GM18873 (cell line): Measurements from ENCODE around the gene DMPK.
"Not testable (repeated sequence)": the region's sequence is repeated elsewhere in the genome, so short reads cannot be mapped to it uniquely, and the experiment has no call there.

Source experiments
- ATAC-seq: cut with Tn5 transposase; IDR thresholded peaks from one replicate; pipeline ENCODE4 v1.9.1; 2021; ENCODE audit warnings: mild to moderate bottlenecking, moderate library complexity, moderate number of reproducible peaks; ENCODE audit not compliant: unreplicated experiment, low FRiP score

Gene DMPK

DNA sequence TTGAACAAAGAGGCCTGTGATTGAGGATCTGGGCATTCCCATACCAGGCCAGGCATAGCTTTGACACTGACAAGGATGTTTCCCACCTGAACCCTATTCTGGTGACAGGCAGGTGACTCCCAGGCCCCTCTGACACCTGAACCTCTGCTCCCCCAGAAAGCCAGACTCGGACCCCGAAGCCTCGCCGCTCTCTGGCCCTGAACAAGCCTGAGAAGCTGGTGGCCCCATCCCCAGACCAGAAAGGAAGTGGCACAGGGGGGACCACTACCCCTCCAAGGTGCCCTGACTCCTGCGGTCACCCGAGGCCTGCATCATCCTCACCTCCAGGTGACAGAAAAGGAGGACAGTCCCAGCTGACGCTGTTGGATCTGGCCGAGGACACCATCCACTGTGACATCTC lies 28.0 kb downstream of the DMPK start:
- no peak for ATAC-seq

DNA sequence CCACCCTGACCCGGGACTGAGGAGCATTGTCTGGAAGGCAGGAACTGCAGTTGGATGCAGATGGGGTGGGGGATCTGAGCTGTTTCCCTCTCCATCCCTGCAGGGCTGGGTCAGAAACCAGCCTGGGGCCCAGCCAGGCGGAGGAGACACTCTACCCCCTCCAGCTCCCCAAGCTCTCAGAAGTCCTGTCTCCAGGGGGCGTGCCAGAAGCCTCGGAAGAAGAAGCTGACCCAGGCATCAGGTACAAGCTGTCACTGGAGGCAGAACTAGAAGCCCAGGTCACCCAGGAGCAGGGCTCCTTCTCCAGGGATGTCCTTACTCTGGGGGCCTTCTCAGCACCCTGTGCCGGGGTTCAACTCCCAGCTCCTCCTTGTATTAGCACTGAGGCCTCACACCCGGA lies 28.7 kb downstream of the DMPK start:
- ATAC-seq = no peak

DNA sequence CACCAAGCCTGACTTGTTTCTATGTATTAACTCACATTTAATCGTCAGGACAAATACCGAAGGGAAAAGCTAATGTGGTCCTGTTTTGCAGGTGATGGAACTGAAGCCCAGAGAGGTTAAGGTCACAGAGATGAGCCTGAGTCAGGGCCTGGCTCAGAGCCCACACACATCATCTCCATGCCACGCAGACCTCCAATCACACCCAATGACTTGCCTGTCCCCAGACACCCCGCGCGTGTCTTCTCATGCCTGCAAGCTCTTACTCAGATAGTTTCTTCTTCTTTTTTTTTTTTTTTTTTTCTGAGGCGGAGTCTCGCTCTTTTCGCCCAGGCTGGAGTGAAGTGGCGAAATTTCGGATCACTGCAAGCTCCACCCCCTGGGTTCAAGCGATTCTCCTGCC lies 29.7 kb downstream of the DMPK start:
- no peak for ATAC-seq

DNA sequence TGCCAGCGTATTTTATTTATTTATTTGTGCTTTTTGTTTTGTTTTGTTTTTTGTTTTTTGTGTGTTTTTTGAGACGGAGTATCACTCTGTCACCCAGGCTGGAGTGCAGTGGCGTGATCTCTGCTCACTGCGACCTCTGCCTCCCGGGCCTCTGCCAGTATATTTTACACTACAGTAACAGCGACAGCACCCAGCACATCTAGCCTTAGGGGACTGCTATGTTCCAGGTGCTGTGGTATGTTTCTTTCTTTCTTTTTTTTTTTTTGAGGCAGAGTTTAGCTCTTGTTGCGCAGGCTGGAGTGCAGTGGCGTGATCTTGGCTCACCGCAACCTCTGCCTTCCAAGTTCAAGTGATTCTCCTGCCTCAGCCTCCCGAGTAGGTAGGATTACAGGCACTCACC lies 30.8 kb downstream of the DMPK start:
- not testable (repeated sequence) for ATAC-seq

DNA sequence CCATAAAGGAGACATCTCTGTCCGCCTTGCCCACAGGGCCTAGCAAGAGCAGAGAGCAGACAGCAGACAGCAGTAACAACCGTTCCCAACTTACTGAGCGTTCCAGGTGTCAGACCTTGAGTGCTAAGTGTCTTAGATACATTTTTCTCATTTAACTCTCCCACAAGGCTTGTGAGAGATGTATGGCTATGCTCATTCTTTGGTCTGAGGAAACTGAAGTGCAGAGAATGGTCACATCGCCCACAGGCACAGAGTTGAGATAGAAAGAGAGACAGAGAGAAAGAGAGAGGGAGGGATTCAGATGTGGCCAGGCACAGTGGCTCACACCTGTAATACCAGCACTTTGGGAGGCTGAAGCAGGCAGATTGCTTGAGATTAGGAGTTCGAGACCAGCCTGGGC lies 34.8 kb downstream of the DMPK start:
- no peak for ATAC-seq

DNA sequence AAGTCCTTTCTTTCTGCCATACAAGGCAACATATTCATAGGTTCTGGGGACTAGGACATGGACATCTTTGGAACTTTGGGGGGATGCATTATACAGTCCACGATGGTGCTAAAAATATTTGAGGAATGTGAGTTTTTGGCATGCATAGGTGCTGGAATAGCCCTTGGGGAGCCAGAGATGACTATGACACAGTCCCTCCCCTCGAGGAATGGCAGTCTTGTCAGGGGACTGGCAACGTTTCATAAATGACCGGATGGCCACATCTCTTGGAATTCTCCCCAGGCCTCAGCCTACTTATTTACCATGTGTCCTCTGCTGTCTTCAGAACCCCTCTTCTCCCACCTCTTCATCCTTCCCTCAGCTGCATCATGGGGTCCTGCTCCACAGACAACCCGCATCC lies 35.4 kb downstream of the DMPK start:
- ATAC-seq = no peak

DNA sequence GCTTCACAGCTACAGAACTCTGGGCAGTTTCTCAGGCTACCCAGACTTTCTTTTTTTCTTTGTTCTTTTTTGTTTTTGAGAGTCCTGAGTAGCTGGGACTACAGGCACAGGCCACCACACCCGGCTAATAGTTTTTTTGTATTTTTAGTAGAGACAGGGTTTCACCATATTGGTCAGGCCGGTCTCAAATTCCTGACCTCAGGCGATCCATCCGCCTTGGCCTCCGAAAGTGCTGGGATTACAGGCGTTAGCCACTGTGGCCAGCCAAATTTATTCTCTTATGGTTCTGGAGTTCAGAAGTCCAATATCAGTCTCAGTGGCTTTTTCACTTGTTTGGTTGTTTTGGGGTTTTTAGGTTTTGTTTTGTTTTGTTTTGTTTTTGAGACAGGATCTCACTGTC lies 36.7 kb downstream of the DMPK start:
- ATAC-seq = no peak

DNA sequence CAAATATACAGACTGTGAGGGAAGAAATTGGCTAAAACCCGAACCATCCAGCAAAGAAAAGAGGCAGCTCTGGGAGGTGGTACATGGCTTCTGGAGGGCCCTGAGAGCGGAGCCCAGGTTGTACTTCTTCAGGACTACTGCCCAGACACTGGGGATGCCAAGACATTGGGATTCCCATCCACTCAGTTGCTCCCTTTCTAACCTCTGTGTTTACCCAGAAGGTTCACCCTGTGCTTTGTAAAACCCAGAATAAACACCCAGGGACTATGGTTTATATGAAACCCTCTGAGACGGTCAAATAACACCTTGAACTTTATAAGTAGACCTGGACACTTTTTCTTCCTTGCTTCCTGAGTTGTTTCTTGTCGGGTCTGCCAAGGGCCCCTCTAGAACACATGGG lies 39.3 kb downstream of the DMPK start:
- no peak for ATAC-seq

DNA sequence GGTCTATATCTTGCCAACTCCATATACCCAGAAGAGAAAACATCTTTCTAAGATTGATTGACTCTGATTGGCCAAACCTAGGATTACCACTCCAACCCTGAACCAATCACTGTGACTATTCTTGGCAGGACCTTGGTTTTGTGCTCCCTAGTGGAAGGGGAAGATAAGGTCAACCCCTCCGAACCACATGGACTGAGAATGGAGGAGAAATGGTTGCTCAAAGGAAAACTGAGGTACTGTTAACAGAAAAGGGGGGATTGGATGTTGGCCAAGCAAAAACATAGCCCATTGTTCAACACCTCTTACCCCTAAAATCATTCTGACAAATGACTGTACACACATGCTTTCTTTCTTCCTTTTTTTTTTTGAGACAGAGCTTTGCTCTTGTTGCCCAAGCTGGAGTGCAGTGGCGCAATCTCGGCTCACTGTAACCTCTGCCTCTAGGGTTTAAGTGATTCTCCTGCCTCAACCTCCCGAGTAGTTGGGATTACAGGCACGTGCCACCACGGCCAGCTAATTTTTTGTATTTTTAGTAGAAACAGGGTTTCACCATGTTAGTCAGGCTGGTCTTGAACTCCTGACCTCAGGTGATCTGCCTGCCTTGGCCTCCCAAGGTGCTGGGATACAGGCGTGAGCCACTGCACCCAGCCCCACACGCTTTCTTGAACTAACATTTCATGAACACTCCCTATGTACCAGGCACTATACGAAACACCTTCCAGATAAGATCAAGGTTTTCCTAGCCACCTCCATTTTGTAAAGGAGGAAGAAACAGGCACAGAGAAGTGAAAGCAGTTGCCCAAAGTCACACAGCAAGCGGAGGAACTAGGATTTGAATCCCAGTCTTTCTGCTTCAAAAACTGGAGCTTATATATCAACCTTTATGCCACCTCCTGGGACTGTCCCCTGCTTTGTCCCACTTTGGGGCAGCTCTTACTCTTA lies 42.5 kb downstream of the DMPK start:
- ATAC-seq = no peak

DNA sequence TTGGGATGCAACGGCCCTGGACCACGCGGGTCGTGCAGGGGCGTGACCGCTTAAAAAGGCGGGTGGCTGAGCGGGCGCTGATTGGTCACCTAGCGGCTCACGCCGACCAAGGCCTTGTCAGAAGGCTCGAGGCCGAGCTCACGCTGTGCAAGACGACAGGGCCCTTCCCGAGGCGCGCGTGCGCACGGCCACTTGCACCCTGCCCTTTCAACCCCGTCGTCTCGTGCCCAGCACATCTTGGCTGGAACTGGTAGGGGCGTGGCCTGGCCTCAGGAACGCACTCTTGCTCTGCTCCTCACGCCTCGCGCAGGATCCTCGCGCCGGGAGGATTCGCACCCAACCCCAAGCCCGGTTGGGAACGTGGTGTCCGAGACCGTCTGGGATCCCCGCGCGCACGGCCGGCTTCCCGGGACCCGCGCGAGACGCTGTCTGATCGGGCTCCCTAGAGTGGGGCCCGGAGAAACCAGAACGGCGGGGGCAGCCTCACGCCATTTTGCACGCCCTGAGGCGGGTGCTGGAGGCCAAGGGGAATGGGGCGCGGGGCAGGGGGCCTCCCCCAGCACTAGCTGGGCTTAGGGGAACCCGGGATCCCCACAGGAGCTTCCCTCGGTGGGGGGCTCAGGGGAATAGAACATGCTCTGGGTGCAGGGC lies 49.0 kb downstream of the DMPK start, which contains the start of gene MEIOSIN:
Gene MEIOSIN, plus strand, starts transcription at position 280 of the 651 bp plus-strand sequence. CDS start 1,938 bp downstream, outside the sequence.
- no peak for ATAC-seq

DNA sequence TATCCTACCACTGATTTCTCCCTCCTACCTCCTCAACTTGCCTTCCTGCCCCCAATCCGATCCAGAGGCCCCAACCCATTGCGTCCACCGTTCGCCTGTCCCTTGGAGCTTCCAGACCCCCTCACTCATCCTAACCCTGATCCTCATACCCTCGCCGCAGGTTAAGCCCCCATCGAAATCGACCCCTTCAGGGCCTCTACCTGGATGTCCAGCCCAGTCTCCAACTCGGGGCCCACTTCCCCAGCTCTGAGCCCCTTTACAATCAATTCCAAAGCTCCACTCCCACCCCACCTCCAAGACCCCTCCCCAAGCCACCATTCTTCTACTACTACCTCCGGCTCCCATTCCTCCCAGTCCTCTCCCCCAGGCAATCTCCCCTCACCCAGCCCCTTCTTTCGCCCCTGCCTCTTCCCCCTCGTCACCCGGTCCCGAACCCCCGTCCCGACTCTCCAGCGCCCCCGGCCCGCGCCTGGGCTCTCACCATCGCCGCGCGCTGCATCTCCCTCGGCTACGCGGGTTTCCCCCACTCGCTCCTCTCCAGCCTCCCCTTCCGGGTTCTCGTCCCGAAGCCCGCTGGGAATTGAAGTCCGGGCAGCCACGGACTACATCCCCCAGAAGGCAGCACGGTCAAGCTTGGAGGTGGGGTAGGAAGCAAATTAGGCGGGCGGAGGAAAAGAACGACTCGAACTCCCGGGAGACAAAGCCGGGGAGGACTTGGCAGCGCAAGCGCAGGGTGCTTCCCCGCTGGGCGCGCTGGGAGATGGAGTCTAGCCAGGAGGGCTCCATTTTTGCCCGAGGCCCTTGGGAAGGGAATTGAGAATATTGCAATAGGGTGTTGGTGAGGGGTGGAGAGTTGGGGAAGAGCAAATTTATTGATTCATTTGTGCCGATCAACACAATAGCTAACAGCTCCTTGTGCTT lies 51.7 kb downstream of the DMPK start, which contains the start of gene FBXO46:
Gene FBXO46, minus strand, starts transcription at position 529 of the 921 bp plus-strand sequence. CDS start 17,401 bp downstream, outside the sequence.
- ATAC-seq = peak; percentile 80

DNA sequence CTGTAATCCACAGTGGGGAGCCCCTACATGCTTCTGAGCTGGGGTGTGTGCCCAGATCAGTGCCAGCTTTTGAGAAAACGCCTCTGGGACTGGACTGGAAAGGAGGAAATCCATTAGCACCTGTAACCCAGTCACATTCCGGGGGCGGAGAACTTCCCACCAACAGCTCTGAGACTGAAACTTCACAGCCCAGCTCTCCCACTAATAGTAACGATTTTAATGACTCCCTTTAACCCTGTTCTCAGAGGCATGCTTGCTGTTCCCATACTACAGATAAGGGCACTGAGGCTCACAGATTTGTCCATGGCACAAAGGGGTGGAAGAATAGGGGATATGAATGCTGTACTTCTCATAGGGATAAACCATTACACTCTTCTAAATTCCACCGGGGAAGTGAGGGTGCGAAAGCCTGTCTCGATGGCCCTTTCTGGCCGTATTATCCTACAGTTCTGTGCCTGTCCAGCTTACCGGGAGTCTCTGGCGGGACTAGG lies 52.4 kb downstream of the DMPK start:
- ATAC-seq = no peak

DNA sequence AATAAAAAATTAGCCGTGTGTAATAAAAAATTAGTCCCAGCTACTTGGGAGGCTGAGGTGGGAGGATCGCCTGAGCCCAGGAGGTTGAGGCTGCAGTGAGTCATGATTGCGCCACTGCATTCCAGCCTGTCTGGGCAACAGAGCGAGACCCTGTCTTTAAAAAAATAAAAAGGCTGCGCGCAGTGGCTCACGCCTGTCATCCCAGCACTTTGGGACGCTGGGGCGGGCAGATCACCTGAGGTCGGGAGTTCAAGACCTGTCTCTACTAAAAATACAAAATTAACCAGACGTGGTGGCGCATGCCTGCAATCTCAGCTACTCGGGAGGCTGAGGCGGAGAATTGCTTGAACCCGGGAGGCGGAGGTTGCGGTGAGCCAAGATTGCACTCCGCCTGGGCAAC lies 53.6 kb downstream of the DMPK start:
- ATAC-seq = not testable (repeated sequence)

DNA sequence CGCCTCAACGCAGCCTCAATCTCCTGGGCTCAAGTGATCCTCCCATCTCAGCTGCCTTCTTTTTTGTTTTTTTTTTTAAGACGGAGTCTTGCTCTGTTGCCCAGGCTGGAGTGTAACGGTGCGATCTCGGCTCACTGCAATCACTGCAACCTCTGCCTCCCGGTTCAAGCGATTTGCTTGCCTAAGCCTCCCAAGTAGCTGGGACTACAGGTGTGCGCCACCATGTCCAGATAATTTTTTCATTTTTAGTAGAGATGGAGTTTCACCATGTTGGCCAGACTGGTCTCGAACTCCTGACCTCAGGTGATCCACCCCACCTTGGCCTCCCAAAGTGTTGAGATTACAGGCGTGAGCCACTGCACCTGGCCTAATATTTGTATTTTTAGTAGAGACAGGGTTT lies 62.2 kb downstream of the DMPK start:
- not testable (repeated sequence) for ATAC-seq
